OCI-LY3 (cell line): ENCODE data around the gene IQSEC1.

Source experiments
- H2AFZ ChIP-seq: fragments of 200-600, 300-600 bp; shearing (Covaris generic); 2 replicates; pipeline ENCODE4 v1.6.0; 2014; ENCODE audit warnings: antibody characterized with exemption, low read depth, low read length
- H3K27ac ChIP-seq: fragments of 200-600, 300-600 bp; sonication (generic); 2 replicates; pipeline ENCODE4 v1.5.1; 2014; ENCODE audit warnings: mild to moderate bottlenecking, low read length, moderate library complexity, mixed read lengths
- H3K27me3 ChIP-seq: fragments of 200-600, 300-600 bp; sonication (generic); 2 replicates; pipeline ENCODE4 v1.6.1; 2014; ENCODE audit warnings: low read depth, low read length, mixed read lengths
- H3K36me3 ChIP-seq: fragments of 200-600, 300-600 bp; sonication (generic); replicated peaks from 2 replicates; pipeline ENCODE3; 2014; ENCODE audit warnings: low read depth, low read length, mixed read lengths
- H3K4me1 ChIP-seq: fragments of 300-600, 200-600 bp; sonication (generic); 2 replicates; pipeline ENCODE4 v1.6.1; 2014; ENCODE audit warnings: low read length, mixed read lengths
- H3K4me2 ChIP-seq: fragments of 200-600, 300-600 bp; sonication (generic); 2 replicates; pipeline ENCODE4 v1.6.1; 2014; ENCODE audit warnings: low read length, mixed read lengths
- H3K4me3 ChIP-seq: fragments of 300-600, 200-600 bp; sonication (generic); 2 replicates; pipeline ENCODE4 v1.5.1; 2014; ENCODE audit warnings: antibody characterized with exemption, mild to moderate bottlenecking, low read length, moderate library complexity
- H3K79me2 ChIP-seq: fragments of 300-600, 200-600 bp; shearing (Covaris generic); 2 replicates; pipeline ENCODE4 v1.6.1; 2014; ENCODE audit warnings: mild to moderate bottlenecking, low read length, mixed read lengths
- H3K9ac ChIP-seq: fragments of 300-600, 200-600 bp; shearing (Covaris generic); 2 replicates; pipeline ENCODE4 v1.6.0; 2014; ENCODE audit warnings: mild to moderate bottlenecking, low read length, moderate library complexity
- H3K9me3 ChIP-seq: fragments of 200-600, 300-600 bp; shearing (Covaris generic); 2 replicates; pipeline ENCODE4 v1.6.1; 2014; ENCODE audit warnings: low read length, mixed read lengths; ENCODE audit not compliant: insufficient read depth
- H4K20me1 ChIP-seq: fragments of 200-600, 300-600 bp; sonication (generic); 2 replicates; pipeline ENCODE4 v1.6.1; 2016; ENCODE audit warnings: low read length, mixed read lengths; ENCODE audit not compliant: insufficient read depth
- CTCF ChIP-seq: fragments of 200-600, 300-600 bp; sonication (generic); IDR thresholded peaks from 2 replicates; pipeline ENCODE4 v1.5.1; 2014; ENCODE audit warnings: antibody characterized with exemption, low read length, low read depth
- EZH2phosphoT487 ChIP-seq: fragments of 200-600 bp; shearing (Covaris generic); IDR thresholded peaks from 2 replicates; pipeline ENCODE4 v1.6.1; 2018; ENCODE audit warnings: antibody characterized with exemption, mixed run types, low read depth

The IQSEC1 gene

GRCh38 chr3:12967606-12968351 is 105.5 kb downstream of the IQSEC1 start:
- TF ChIP-seq CTCF (no peak), EZH2phosphoT487 (no peak)
- H3K4me1 ChIP-seq: peaks cover 19% of the 10 kb centered on the region
- H3K9me3 ChIP-seq: no peaks in the 10 kb centered on the region
- no peak overlapping the region for H3K27ac ChIP-seq
- no peak overlapping the region for H3K4me3 ChIP-seq
- H3K79me2 ChIP-seq: peaks cover 97% of the 10 kb centered on the region
- H3K36me3 ChIP-seq: peaks cover 53% of the 10 kb centered on the region
- no peak overlapping the region for H2AFZ ChIP-seq
- H3K9ac ChIP-seq: no peak overlapping the region
- no peak overlapping the region for H3K4me2 ChIP-seq
- peaks cover 98% of the 10 kb centered on the region for H4K20me1 ChIP-seq
- H3K27me3 ChIP-seq: no peaks in the 10 kb centered on the region

GRCh38 chr3:12966847-12967605 is 106.2 kb downstream of the IQSEC1 start:
- Histone ChIP-seq H3K27me3 (no peaks in the 10 kb centered on the region), H3K27ac (no peak overlapping the region), H3K9ac (no peak overlapping the region), H2AFZ (no peak overlapping the region), H3K9me3 (no peaks in the 10 kb centered on the region), H4K20me1 (peaks cover 98% of the 10 kb centered on the region), H3K4me3 (no peak overlapping the region), H3K4me1 (peaks cover 13% of the 10 kb centered on the region), H3K4me2 (no peak overlapping the region), H3K79me2 (peaks cover 97% of the 10 kb centered on the region), H3K36me3 (peaks cover 53% of the 10 kb centered on the region)
- TF ChIP-seq EZH2phosphoT487: no peak
- TF ChIP-seq CTCF: no peak

- peaks cover 54% of the 10 kb centered on the region for H3K36me3 ChIP-seq
- no peak overlapping the region for H2AFZ ChIP-seq
- peaks cover 14% of the 10 kb centered on the region for H3K4me1 ChIP-seq
- H3K9ac ChIP-seq: no peak overlapping the region
- H3K27ac ChIP-seq: no peak overlapping the region
- TF ChIP-seq EZH2phosphoT487 (no peak), CTCF (no peak)
- peaks cover 97% of the 10 kb centered on the region for H3K79me2 ChIP-seq
- H3K4me3 ChIP-seq: no peak overlapping the region
- H3K4me2 ChIP-seq: no peak overlapping the region
- H4K20me1 ChIP-seq: peaks cover 98% of the 10 kb centered on the region
- H3K9me3 ChIP-seq: no peaks in the 10 kb centered on the region
- H3K27me3 ChIP-seq: no peaks in the 10 kb centered on the region
Observed at GRCh38 chr3:12965999-12966846, 107.0 kb downstream of the IQSEC1 start.
